GM12878 (cell line): ENCODE measurements around the gene PSAP. TPM values are rescaled to one million over a fixed set of nuclear protein-coding genes. Genes with fewer than 3 reads are reported as not detected.
A peak's percentile ranks its signal among the peaks of the same experiment; 100 is the strongest.

Source experiments
- ATAC-seq: fragments of 200-7000 bp; cut with Tn5 transposase; 3 replicates; pipeline ENCODE4 v1.9.1; 2020; ENCODE audit warnings: mild to moderate bottlenecking, moderate library complexity
- BruUV-seq: library from RNA; stranded (reverse); fragments of 400-500 nt; replicated peaks from 2 replicates; lab custom pipeline; 2021; lab: Mats Ljungman, UMichigan
- CTCF ChIA-PET: fragments of 300-600 bp; sonication (Branson Sonifier 250); formaldehyde crosslinking; extraction: SDS; loops from one replicate; lab custom pipeline; 2021; ENCODE audit warnings: inconsistent platforms; lab: Yijun Ruan, JAX
- POLR2A ChIA-PET: fragments of 350-600 bp; formaldehyde crosslinking; extraction: SDS; loops from one replicate; lab custom pipeline; 2021; ENCODE audit warnings: inconsistent platforms; lab: Charles Lee
- RAD21 ChIA-PET: fragments of 300-600 bp; sonication (Branson Sonifier 250); formaldehyde crosslinking; loops from one replicate; lab custom pipeline; 2023; ENCODE audit warnings: antibody characterized with exemption; ENCODE audit not compliant: unreplicated experiment; lab: Charles Lee
- SMC1A ChIA-PET: fragments of 300-600 bp; sonication (Branson Sonifier 250); formaldehyde crosslinking; loops from one replicate; lab custom pipeline; 2023; ENCODE audit not compliant: unreplicated experiment, uncharacterized antibody; lab: Charles Lee
- DNase-seq: peaks from one replicate; pipeline ENCODE4 v3.0.0-alpha.2; 2011; ENCODE audit warnings: low read depth, low spot score
- FAIRE-seq: peaks from 3 replicates; lab custom pipeline; 2011; peaks lifted over from hg19 to GRCh38; lab: Jason Lieb, UNC
- H2AFZ ChIP-seq: 2 replicates; pipeline ENCODE4 v1.6.0; 2011; ENCODE audit warnings: low read depth, low read length, control low read depth; ENCODE audit not compliant: control insufficient read depth
- H3K27ac ChIP-seq: 2 replicates; pipeline ENCODE4 v1.5.1; 2011; ENCODE audit warnings: control low read depth; ENCODE audit not compliant: control insufficient read depth, insufficient read depth
- H3K27me3 ChIP-seq, 2 experiments: replicated peaks in 1 of 2; 2 replicates each; pipeline versions ENCODE4 v1.6.0 to v1.6.1; 2011; ENCODE audit warnings: low read length in 1 of 2; ENCODE audit not compliant: control insufficient read depth in 2 of 2, insufficient read depth in 2 of 2
- H3K36me3 ChIP-seq, 2 experiments: 2 replicates each; pipeline ENCODE4 v1.5.1; 2011; ENCODE audit warnings: low read length in 1 of 2; ENCODE audit not compliant: control insufficient read depth in 2 of 2, insufficient read depth in 2 of 2
- H3K4me1 ChIP-seq: 2 replicates; pipeline ENCODE4 v1.6.1; 2011; ENCODE audit warnings: mild to moderate bottlenecking, low read length, moderate library complexity, mixed read lengths; ENCODE audit not compliant: control insufficient read depth, insufficient read depth
- H3K4me2 ChIP-seq: 2 replicates; pipeline ENCODE4 v1.6.0; 2011; ENCODE audit warnings: control low read depth; ENCODE audit not compliant: control insufficient read depth, insufficient read depth
- H3K4me3 ChIP-seq: fragments of 200-600 bp; sonication (generic); 2 replicates; pipeline ENCODE4 v1.5.1; 2016
- H3K79me2 ChIP-seq: 2 replicates; pipeline ENCODE4 v1.6.0; 2011; ENCODE audit warnings: low read length; ENCODE audit not compliant: control insufficient read depth, insufficient read depth
- H3K9ac ChIP-seq: 2 replicates; pipeline ENCODE4 v1.8.0; 2011; ENCODE audit warnings: low read length, control low read depth, mixed read lengths; ENCODE audit not compliant: control insufficient read depth, insufficient read depth
- H3K9me3 ChIP-seq: replicated peaks from 3 replicates; pipeline ENCODE4 v1.5.1; 2011; ENCODE audit warnings: mild to moderate bottlenecking, low read length; ENCODE audit not compliant: control insufficient read depth, insufficient read depth
- H4K20me1 ChIP-seq: 2 replicates; pipeline ENCODE4 v1.6.0; 2011; ENCODE audit not compliant: control insufficient read depth, insufficient read depth
- CBFB ChIP-seq: IDR thresholded peaks from 2 replicates; pipeline ENCODE4 v1.6.1; 2016; ENCODE audit warnings: antibody characterized with exemption, low read depth
- EED ChIP-seq: sonication (generic); IDR thresholded peaks from 2 replicates; pipeline ENCODE4 v1.6.1; 2016; ENCODE audit warnings: antibody characterized with exemption, low read depth
- HCFC1 ChIP-seq: fragments of 150-350 bp; IDR thresholded peaks from 2 replicates; pipeline ENCODE4 v1.6.1; 2014; ENCODE audit warnings: low read length
- IKZF1 ChIP-seq: fragments of 450-650 bp; conservative IDR thresholded peaks from 2 replicates; pipeline ENCODE4 v1.6.1; 2017; ENCODE audit warnings: antibody characterized with exemption, mild to moderate bottlenecking
- KAT2A ChIP-seq: conservative IDR thresholded peaks from 2 replicates; pipeline ENCODE4 v1.6.1; 2011; ENCODE audit warnings: low read depth, low read length; ENCODE audit not compliant: control insufficient read depth
- MXI1 ChIP-seq: fragments of 150-350 bp; IDR thresholded peaks from 2 replicates; pipeline ENCODE4 v1.6.1; 2011; ENCODE audit warnings: low read depth, mild to moderate bottlenecking, inconsistent platforms, low read length, improper control_type of control experiment
- NFXL1 ChIP-seq: fragments of 450-650 bp; IDR thresholded peaks from 2 replicates; pipeline ENCODE4 v1.6.1; 2017; ENCODE audit warnings: antibody characterized with exemption, mild to moderate bottlenecking, borderline replicate concordance
- NR2C1 ChIP-seq: fragments of 450-650 bp; IDR thresholded peaks from 2 replicates; pipeline ENCODE4 v1.6.1; 2017; ENCODE audit warnings: antibody characterized with exemption, mild to moderate bottlenecking, moderate library complexity
- PKNOX1 ChIP-seq: fragments of 450-650 bp; IDR thresholded peaks from 2 replicates; pipeline ENCODE4 v1.6.1; 2016; ENCODE audit warnings: mild to moderate bottlenecking
- POLR2A ChIP-seq: IDR thresholded peaks from 2 replicates; pipeline ENCODE4 v1.6.1; 2011; ENCODE audit warnings: low read depth, mild to moderate bottlenecking, low read length
- POU2F2 ChIP-seq: IDR thresholded peaks from 3 replicates; pipeline ENCODE4 v1.6.1; 2011; ENCODE audit warnings: low read depth, mild to moderate bottlenecking, low read length, borderline replicate concordance
- RAD51 ChIP-seq: fragments of 450-650 bp; IDR thresholded peaks from 2 replicates; pipeline ENCODE4 v1.6.1; 2016; ENCODE audit warnings: moderate library complexity, mild to moderate bottlenecking, inconsistent platforms
- SIN3A ChIP-seq: IDR thresholded peaks from 2 replicates; pipeline ENCODE4 v1.6.1; 2012; ENCODE audit warnings: low read depth, low read length, improper control_type of control experiment
- SMARCA5 ChIP-seq: fragments of 450-650 bp; IDR thresholded peaks from 2 replicates; pipeline ENCODE4 v1.6.1; 2017; ENCODE audit warnings: mild to moderate bottlenecking
- SMC3 ChIP-seq: IDR thresholded peaks from 2 replicates; pipeline ENCODE4 v1.6.1; 2011; ENCODE audit warnings: low read length, improper control_type of control experiment, borderline replicate concordance
- TBL1XR1 ChIP-seq: IDR thresholded peaks from 2 replicates; pipeline ENCODE4 v1.6.1; 2012; ENCODE audit warnings: low read depth, low read length, improper control_type of control experiment
- TCF7 ChIP-seq: IDR thresholded peaks from 2 replicates; pipeline ENCODE4 v1.6.1; 2014; ENCODE audit warnings: antibody characterized with exemption, borderline replicate concordance
- WGBS: methylation state at CpG from one replicate; pipeline ENCODE4 v1.1.6; 2016; ENCODE audit warnings: low lambda C conversion rate; ENCODE audit not compliant: insufficient replicate concordance, insufficient coverage; ENCODE audit errors: missing lambda C conversion rate; 5-methylcytosine and 5-hydroxymethylcytosine counted together
- in situ Hi-C: fragments of 300-500 bp; cut with MboI; formaldehyde crosslinking; loops from 9 replicates; pipeline ENCODE4 v1.14.3; 2018; ENCODE audit warnings: mixed read lengths
- intact Hi-C: fragments of 100-400 bp; cut with micrococcal nuclease; formaldehyde crosslinking; loops from one replicate; pipeline ENCODE4 v1.14.2; 2022; ENCODE audit not compliant: unreplicated experiment
- polyA plus RNA-seq, 11 experiments: library from polyadenylated mRNA; depleted of rRNA in 4 of 11; unstranded in 6 of 11; stranded (reverse) in 5 of 11; fragments of >200 nt; fragmentation: Nextera tagmentation in 4 of 11; fragmentation: Illumina TruSeq in 1 of 11; extraction: Ambion mirVana in 4 of 11; extraction: Trizol in 1 of 11; gene quantifications; 1 replicate in 1 of 11; 2 replicates in 10 of 11; pipeline versions ENCODE4 v1.2.1 to v1.2.3, GENCODE V29; 2011 to 2016; ENCODE audit warnings: inconsistent platforms in 2 of 11, missing spikeins in 2 of 11, low read depth in 1 of 11
- total RNA-seq, 4 experiments: library from RNA; depleted of rRNA in 3 of 4; stranded (reverse); fragments of >200 nt in 3 of 4; fragmentation: Illumina TruSeq in 1 of 4; extraction: Trizol in 1 of 4; gene quantifications; 2 replicates each; pipeline versions ENCODE4 v1.2.1 to v1.2.3, GENCODE V29; 2013 to 2021
- TF ChIP-seq, protein P1 (sequence below): fragments of 450-650 bp; IDR thresholded peaks from 2 replicates; pipeline ENCODE4 v1.6.1; 2018; ENCODE audit warnings: borderline replicate concordance, mild to moderate bottlenecking; ENCODE audit not compliant: partially characterized antibody
- TF ChIP-seq, protein P2 (sequence below): IDR thresholded peaks from 2 replicates; pipeline ENCODE4 v1.6.1; 2012; ENCODE audit warnings: low read depth, low read length, improper control_type of control experiment

The PSAP gene
- total and polyA plus RNA-seq, 10 of the 15 experiments (the other 5 are each of a cell fraction or from before 2014, with no cell fraction given): 178 to 336 (median 286) TPM

- peak; percentile 99 for ATAC-seq
- ChIA-PET POLR2A (interaction anchor here (1.0 to 1.5 kb wide), 2 partner anchors 23 to 149 kb away, joined by 4 read pairs; no protein-coding TSS in a partner anchor), SMC1A (interaction anchor here (1.0 to 2.2 kb wide), 6 partner anchors 32 to 492 kb away, joined by 4 to 7 read pairs (median 4); partner anchors contain the start of gene VSIR), RAD21 (interaction anchor here (0.6 to 2.4 kb wide), 16 partner anchors 17 to 493 kb away, joined by 3 to 18 read pairs (median 4); partner anchors contain the start of genes SLC29A3 and VSIR), CTCF (interaction anchor here (0.6 to 8.9 kb wide), 16 partner anchors 14 to 499 kb away, joined by 3 to 46 read pairs (median 4); partner anchors contain the start of gene VSIR)
- Histone ChIP-seq H3K79me2 (no peaks in the 10 kb centered on the region), H3K4me3 (no peak overlapping the region), H3K9ac (no peak overlapping the region), H2AFZ (no peak overlapping the region), H3K9me3 (no peaks in the 10 kb centered on the region), H3K4me2 (no peak overlapping the region), H3K4me1 (peaks cover 3% of the 10 kb centered on the region; the same call in 1 of the 2 replicates), H4K20me1 (no peaks in the 10 kb centered on the region), H3K27me3 (no peaks in the 10 kb centered on the region), H3K27ac (no peak overlapping the region), H3K36me3 (peaks cover 0 to 12% of the 10 kb centered on the region in 2 experiments; a peak in 3 of 4 replicates)
- intact Hi-C loops: loop anchor here (1.0 to 5.0 kb wide), 3 partner anchors 86 to 493 kb away; partner anchors contain the start of gene SLC29A3
- no peak for DNase-seq
- in situ Hi-C loops: loop anchor here (5.0 kb wide), 1 partner anchor 500 kb away; no protein-coding TSS in a partner anchor
- WGBS: 60% methylated on average over 22 of the region's 22 CpGs
- no peak for FAIRE-seq
- BruUV-seq: no TSS peak
- peak; percentile 52; the same call in 1 of the 2 replicates for TF ChIP-seq RAD51
- peak; percentile 32; the same call in 1 of the 2 replicates for TF ChIP-seq POLR2A
- no peak for TF ChIP-seq NFXL1
- no peak for TF ChIP-seq SMARCA5
- TF ChIP-seq MXI1: no peak
- no peak for TF ChIP-seq TCF7
- TF ChIP-seq SIN3A: no peak
- TF ChIP-seq, protein P1, sequence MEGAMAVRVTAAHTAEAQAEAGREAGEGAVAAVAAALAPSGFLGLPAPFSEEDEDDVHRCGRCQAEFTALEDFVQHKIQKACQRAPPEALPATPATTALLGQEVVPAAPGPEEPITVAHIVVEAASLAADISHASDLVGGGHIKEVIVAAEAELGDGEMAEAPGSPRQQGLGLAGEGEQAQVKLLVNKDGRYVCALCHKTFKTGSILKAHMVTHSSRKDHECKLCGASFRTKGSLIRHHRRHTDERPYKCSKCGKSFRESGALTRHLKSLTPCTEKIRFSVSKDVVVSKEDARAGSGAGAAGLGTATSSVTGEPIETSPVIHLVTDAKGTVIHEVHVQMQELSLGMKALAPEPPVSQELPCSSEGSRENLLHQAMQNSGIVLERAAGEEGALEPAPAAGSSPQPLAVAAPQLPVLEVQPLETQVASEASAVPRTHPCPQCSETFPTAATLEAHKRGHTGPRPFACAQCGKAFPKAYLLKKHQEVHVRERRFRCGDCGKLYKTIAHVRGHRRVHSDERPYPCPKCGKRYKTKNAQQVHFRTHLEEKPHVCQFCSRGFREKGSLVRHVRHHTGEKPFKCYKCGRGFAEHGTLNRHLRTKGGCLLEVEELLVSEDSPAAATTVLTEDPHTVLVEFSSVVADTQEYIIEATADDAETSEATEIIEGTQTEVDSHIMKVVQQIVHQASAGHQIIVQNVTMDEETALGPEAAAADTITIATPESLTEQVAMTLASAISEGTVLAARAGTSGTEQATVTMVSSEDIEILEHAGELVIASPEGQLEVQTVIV: no peak
- TF ChIP-seq POU2F2: 0 out of 3 replicates have a peak, but pooled peaks have one; percentile 14
- no peak for TF ChIP-seq NR2C1
- TF ChIP-seq IKZF1: no peak; the same call in 1 of the 2 replicates
- TF ChIP-seq SMC3: peak; percentile 91
- TF ChIP-seq CBFB: no peak
- no peak for TF ChIP-seq HCFC1
- no peak for TF ChIP-seq KAT2A
- TF ChIP-seq, protein P2, sequence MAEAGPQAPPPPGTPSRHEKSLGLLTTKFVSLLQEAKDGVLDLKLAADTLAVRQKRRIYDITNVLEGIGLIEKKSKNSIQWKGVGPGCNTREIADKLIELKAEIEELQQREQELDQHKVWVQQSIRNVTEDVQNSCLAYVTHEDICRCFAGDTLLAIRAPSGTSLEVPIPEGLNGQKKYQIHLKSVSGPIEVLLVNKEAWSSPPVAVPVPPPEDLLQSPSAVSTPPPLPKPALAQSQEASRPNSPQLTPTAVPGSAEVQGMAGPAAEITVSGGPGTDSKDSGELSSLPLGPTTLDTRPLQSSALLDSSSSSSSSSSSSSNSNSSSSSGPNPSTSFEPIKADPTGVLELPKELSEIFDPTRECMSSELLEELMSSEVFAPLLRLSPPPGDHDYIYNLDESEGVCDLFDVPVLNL: no peak
- TF ChIP-seq PKNOX1: no peak
- TF ChIP-seq EED: no peak
- TF ChIP-seq TBL1XR1: no peak
Observed at GRCh38 chr10:71812016-71812912, 38.8 kb downstream of the PSAP start.
